K562 (cell line): ENCODE data around the gene ETV3. TPM values are rescaled to one million over a fixed set of nuclear protein-coding genes. Genes with fewer than 3 reads are reported as not detected.

Experiments
- ATAC-seq: fragments of 200-7000 bp; cut with Tn5 transposase; 3 replicates; pipeline ENCODE4 v1.9.1; 2020; ENCODE audit warnings: moderate library complexity
- BruUV-seq: library from RNA; stranded (reverse); fragments of 400-500 nt; replicated peaks from 2 replicates; lab custom pipeline; 2021; lab: Mats Ljungman, UMichigan
- CTCF ChIA-PET: fragments of 300-600 bp; formaldehyde crosslinking; extraction: SDS; loops from one replicate; lab custom pipeline; 2021; ENCODE audit warnings: low intra/inter-chr PET ratio; lab: Yijun Ruan, JAX
- POLR2A ChIA-PET: fragments of 300-600, 350-650 bp; sonication (Branson Sonifier 250); formaldehyde crosslinking; extraction: SDS; loops from one replicate; lab custom pipeline; 2021; ENCODE audit warnings: antibody characterized with exemption, inconsistent platforms; lab: Yijun Ruan, JAX
- DNase-seq, 4 experiments: peaks; one replicate each; pipeline versions ENCODE4 v3.0.0 to v3.0.0-alpha.2; 2011 to 2018; ENCODE audit warnings: low spot score in 3 of 4, mixed read lengths in 3 of 4; ENCODE audit errors: extremely low read depth in 1 of 4
- FAIRE-seq: peaks from 2 replicates; lab custom pipeline; 2011; peaks lifted over from hg19 to GRCh38; lab: Jason Lieb, UNC
- H2AFZ ChIP-seq: 2 replicates; pipeline ENCODE4 v1.6.0; 2011; ENCODE audit warnings: low read depth, low read length, control low read depth, inconsistent platforms
- H3K27ac ChIP-seq: fragments of 200-600 bp; 3 replicates; pipeline ENCODE4 v1.8.0; 2011; ENCODE audit warnings: low read depth, mild to moderate bottlenecking, control low read depth, inconsistent platforms, low read length, moderate library complexity, mixed read lengths; ENCODE audit errors: extremely low read depth
- H3K27me3 ChIP-seq, 2 experiments: fragments of 300-600 bp in 1 of 2; 2 replicates in 1 of 2; 3 replicates in 1 of 2; pipeline versions ENCODE4 v1.6.0 to v1.8.0; 2011; ENCODE audit warnings: inconsistent platforms in 2 of 2, low read length in 2 of 2, mild to moderate bottlenecking in 1 of 2, mixed read lengths in 1 of 2, moderate library complexity in 1 of 2; ENCODE audit not compliant: control insufficient read depth in 2 of 2, insufficient read depth in 2 of 2
- H3K36me3 ChIP-seq: fragments of 300-600 bp; 3 replicates; pipeline ENCODE4 v1.8.0; 2011; ENCODE audit warnings: mild to moderate bottlenecking, low read length, inconsistent platforms; ENCODE audit not compliant: control insufficient read depth, insufficient read depth
- H3K4me1 ChIP-seq, 2 experiments: fragments of 200-600 bp in 1 of 2; replicated peaks in 1 of 2; 2 replicates in 1 of 2; 3 replicates in 1 of 2; pipeline versions ENCODE4 v1.5.1 to v1.8.0; 2011; ENCODE audit warnings: inconsistent platforms in 2 of 2, low read length in 2 of 2, mild to moderate bottlenecking in 1 of 2, mixed read lengths in 1 of 2, moderate library complexity in 1 of 2; ENCODE audit not compliant: control insufficient read depth in 2 of 2, insufficient read depth in 2 of 2
- H3K4me2 ChIP-seq: 2 replicates; pipeline ENCODE4 v1.6.1; 2011; ENCODE audit warnings: low read length, control low read depth, inconsistent platforms, mixed read lengths; ENCODE audit not compliant: insufficient read depth
- H3K4me3 ChIP-seq: fragments of 200-600 bp; sonication (generic), shearing (Covaris generic); 2 replicates; pipeline ENCODE4 v1.5.1; 2016; ENCODE audit warnings: control low read depth, inconsistent platforms
- H3K79me2 ChIP-seq: fragments of 200-600 bp; 3 replicates; pipeline ENCODE4 v1.8.0; 2011; ENCODE audit warnings: low read length, inconsistent platforms; ENCODE audit not compliant: control insufficient read depth, insufficient read depth
- H3K9ac ChIP-seq, 2 experiments: 2 replicates each; pipeline versions ENCODE4 v1.6.0 to v1.6.1; 2011; ENCODE audit warnings: low read depth in 2 of 2, low read length in 2 of 2, control low read depth in 1 of 2, inconsistent platforms in 1 of 2, mild to moderate bottlenecking in 1 of 2, mixed read lengths in 1 of 2; ENCODE audit not compliant: insufficient read depth in 1 of 2
- H3K9me1 ChIP-seq: one replicate; pipeline ENCODE4 v1.6.0; 2011; ENCODE audit warnings: inconsistent platforms, mild to moderate bottlenecking, low read length, moderate library complexity; ENCODE audit not compliant: control insufficient read depth, insufficient read depth
- H3K9me3 ChIP-seq: replicated peaks from 2 replicates; pipeline ENCODE4 v1.5.1; 2011; ENCODE audit warnings: low read depth, low read length, inconsistent platforms; ENCODE audit not compliant: control insufficient read depth, insufficient read depth
- H4K20me1 ChIP-seq: replicated peaks from 2 replicates; pipeline ENCODE4 v1.6.1; 2011; ENCODE audit warnings: low read length, inconsistent platforms, mixed read lengths; ENCODE audit not compliant: control insufficient read depth, insufficient read depth
- CTCF ChIP-seq, 3 experiments: IDR thresholded peaks in 2 of 3; conservative IDR thresholded peaks in 1 of 3; 2 replicates each; pipeline ENCODE4 v1.5.1; 2011 to 2012; ENCODE audit warnings: low read length in 3 of 3, mild to moderate bottlenecking in 3 of 3, control low read depth in 2 of 3, improper control_type of control experiment in 1 of 3, inconsistent platforms in 1 of 3, low read depth in 1 of 3, mixed read lengths in 1 of 3, moderate library complexity in 1 of 3; ENCODE audit not compliant: insufficient read depth in 2 of 3
- KHSRP ChIP-seq: fragments of 450-650 bp; IDR thresholded peaks from 2 replicates; pipeline ENCODE4 v1.6.1; 2017
- PRPF4 ChIP-seq: fragments of 200-400 bp; formaldehyde crosslinking; IDR thresholded peaks from one replicate; pipeline ENCODE4 v1.6.1; 2017; ENCODE audit warnings: low read length, low read depth, mild to moderate bottlenecking; ENCODE audit not compliant: insufficient read depth, poor library complexity, severe bottlenecking
- STAG1 ChIP-seq: sonication (generic); formaldehyde crosslinking; IDR thresholded peaks from 2 replicates; pipeline ENCODE4 v1.5.0; 2020; ENCODE audit warnings: missing genetic modification reagents, borderline replicate concordance
- TAF7 ChIP-seq: fragments of 450-650 bp; IDR thresholded peaks from 2 replicates; pipeline ENCODE4 v1.6.1; 2016; ENCODE audit warnings: missing genetic modification characterization, missing compliant biosample characterization
- ZNF174 ChIP-seq: fragments of 250-450 bp; sonication (Bioruptor Pico); IDR thresholded peaks from 2 replicates; pipeline ENCODE4 v1.4.0; 2020; ENCODE audit warnings: mild to moderate bottlenecking
- WGBS: fragments of 100-300 bp; shearing (Covaris generic); methylation state at CpG from one replicate; pipeline ENCODE4 v1.1.6; 2016; ENCODE audit warnings: low coverage, mixed read lengths; ENCODE audit not compliant: insufficient coverage; ENCODE audit errors: missing lambda C conversion rate; 5-methylcytosine and 5-hydroxymethylcytosine counted together
- in situ Hi-C: fragments of 300-500 bp; cut with MboI; formaldehyde crosslinking; loops from 4 replicates; pipeline ENCODE4 v1.15.0; 2018; ENCODE audit warnings: inconsistent platforms, mixed read lengths
- intact Hi-C: fragments of 100-400 bp; cut with micrococcal nuclease; formaldehyde crosslinking; loops from 2 replicates; pipeline ENCODE4 v1.14.2; 2022
- polyA plus RNA-seq, 8 experiments: library from polyadenylated mRNA; depleted of rRNA in 4 of 8; stranded (reverse) in 5 of 8; unstranded in 3 of 8; fragments of >200 nt; fragmentation: Nextera tagmentation in 2 of 8; fragmentation: Illumina TruSeq in 1 of 8; extraction: Ambion mirVana in 2 of 8; extraction: Trizol in 1 of 8; gene quantifications; 2 replicates each; pipeline versions ENCODE4 v1.2.1 to v1.2.3, GENCODE V29; 2011 to 2014; ENCODE audit warnings: inconsistent platforms in 1 of 8, missing spikeins in 1 of 8
- total RNA-seq, 7 experiments: library from RNA; depleted of rRNA in 6 of 7; stranded (reverse); fragments of >200 nt in 6 of 7; fragmentation: Illumina TruSeq in 2 of 7; extraction: Trizol in 2 of 7; gene quantifications; 2 replicates each; pipeline versions ENCODE4 v1.2.1 to v1.2.3, GENCODE V29; 2011 to 2021; ENCODE audit warnings: low replicate concordance in 1 of 7
- TF ChIP-seq, protein P1 (sequence below), 2 experiments: fragments of 450-650 bp; IDR thresholded peaks; 2 replicates each; pipeline ENCODE4 v1.6.1; 2016
- TF ChIP-seq, protein P2 (sequence below): fragments of 450-650 bp; IDR thresholded peaks from 2 replicates; pipeline ENCODE4 v1.6.1; 2018; ENCODE audit warnings: mild to moderate bottlenecking, low read depth; ENCODE audit not compliant: partially characterized antibody
- TF ChIP-seq, protein P3 (sequence below): IDR thresholded peaks from 2 replicates; pipeline ENCODE4 v1.6.1; 2011; ENCODE audit warnings: borderline replicate concordance, low read depth, mild to moderate bottlenecking, moderate library complexity, low read length; ENCODE audit not compliant: insufficient read depth, poor library complexity, severe bottlenecking

ETV3 gene
- total and polyA plus RNA-seq, 9 of the 15 experiments (the other 6 are each of a cell fraction or from before 2014, with no cell fraction given) = 3.1 to 16.0 (median 9.0) TPM

DNA sequence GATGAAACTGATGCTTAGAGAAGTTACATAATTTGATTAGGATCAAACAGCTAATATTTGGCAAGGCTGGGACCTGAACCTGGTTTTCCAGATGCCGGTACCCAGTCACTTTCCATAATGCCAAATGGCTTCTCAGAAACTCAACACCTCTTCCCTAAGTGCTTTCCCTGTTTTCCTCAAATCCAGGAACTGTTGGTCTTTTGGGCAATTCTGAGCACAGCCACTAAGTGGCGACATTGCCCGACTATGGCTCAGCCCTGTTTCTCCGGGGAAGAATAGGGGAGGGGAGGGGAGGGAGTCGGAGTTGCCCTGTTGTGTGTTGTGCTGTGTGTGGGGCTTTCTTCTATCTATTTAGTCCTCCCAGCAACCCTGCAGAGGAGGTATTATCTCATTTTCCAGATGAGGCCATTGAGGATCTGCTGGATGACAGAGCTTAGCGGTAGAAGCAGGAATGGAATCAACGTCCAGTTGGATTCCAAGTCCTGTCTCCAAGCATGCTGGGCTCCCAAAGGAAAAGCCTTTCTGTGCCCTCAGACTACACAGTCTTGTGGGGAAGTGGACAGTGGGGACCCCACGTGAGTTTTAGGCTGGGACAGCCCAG lies 33.8 kb upstream of the ETV3 start (continued):
- TF ChIP-seq STAG1 = peak; percentile 83; the same call in 1 of the 2 replicates

- Histone ChIP-seq H3K79me2 (no peaks in the 10 kb centered on the region), H3K4me2 (no peak overlapping the region), H3K9ac (no peak overlapping the region), H3K4me3 (no peak overlapping the region), H3K36me3 (no peaks in the 10 kb centered on the region), H3K27me3 (peaks cover 34 to 46% of the 10 kb centered on the region in 2 experiments), H3K4me1 (no peaks in the 10 kb centered on the region), H3K27ac (no peak overlapping the region), H3K9me3 (no peaks in the 10 kb centered on the region), H3K9me1 (no peaks in the 10 kb centered on the region), H4K20me1 (no peaks in the 10 kb centered on the region), H2AFZ (no peak overlapping the region)
- CTCF ChIA-PET = interaction anchor here (0.6 to 1.6 kb wide), 7 partner anchors 319 to 778 kb away, joined by 3 to 7 read pairs (median 5); no protein-coding TSS in a partner anchor
- ATAC-seq = peak; percentile 62; the same call in 2 of the 3 replicates
- BruUV-seq = no TSS peak
- WGBS = 31% methylated on average over 22 of the region's 22 CpGs
- peak; percentile 35 to 71 (median 48) for DNase-seq
- peak; percentile 55 for FAIRE-seq
- in situ Hi-C loops = loop anchor here (10.0 to 25.0 kb wide), 2 partner anchors 766 to 954 kb away; a partner anchor contains a TSS
- POLR2A ChIA-PET = no interaction called here
- intact Hi-C loops = loop anchor here (5.0 kb wide), 1 partner anchor 326 kb away; no protein-coding TSS in a partner anchor
- TF ChIP-seq TAF7 (tag) = no peak
- no peak for TF ChIP-seq KHSRP
- no peak for TF ChIP-seq ZNF174 (CRISPR knock-in tag)
- TF ChIP-seq, protein P1, sequence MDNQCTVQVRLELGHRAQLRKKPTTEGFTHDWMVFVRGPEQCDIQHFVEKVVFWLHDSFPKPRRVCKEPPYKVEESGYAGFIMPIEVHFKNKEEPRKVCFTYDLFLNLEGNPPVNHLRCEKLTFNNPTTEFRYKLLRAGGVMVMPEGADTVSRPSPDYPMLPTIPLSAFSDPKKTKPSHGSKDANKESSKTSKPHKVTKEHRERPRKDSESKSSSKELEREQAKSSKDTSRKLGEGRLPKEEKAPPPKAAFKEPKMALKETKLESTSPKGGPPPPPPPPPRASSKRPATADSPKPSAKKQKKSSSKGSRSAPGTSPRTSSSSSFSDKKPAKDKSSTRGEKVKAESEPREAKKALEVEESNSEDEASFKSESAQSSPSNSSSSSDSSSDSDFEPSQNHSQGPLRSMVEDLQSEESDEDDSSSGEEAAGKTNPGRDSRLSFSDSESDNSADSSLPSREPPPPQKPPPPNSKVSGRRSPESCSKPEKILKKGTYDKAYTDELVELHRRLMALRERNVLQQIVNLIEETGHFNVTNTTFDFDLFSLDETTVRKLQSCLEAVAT (IDR thresholded peaks at IDR 0.05) = no peak
- no peak for TF ChIP-seq PRPF4
- TF ChIP-seq CTCF (IDR thresholded peaks at IDR 0.05 in 2 of 3, conservative IDR thresholded peaks at IDR 0.05 in 1 of 3; ENCODE audit: insufficient read depth in 2 of 3, low read depth in 1 of 3, low read length in 3 of 3) = peak; percentile 64 to 76 (median 74)
- TF ChIP-seq, protein P2, sequence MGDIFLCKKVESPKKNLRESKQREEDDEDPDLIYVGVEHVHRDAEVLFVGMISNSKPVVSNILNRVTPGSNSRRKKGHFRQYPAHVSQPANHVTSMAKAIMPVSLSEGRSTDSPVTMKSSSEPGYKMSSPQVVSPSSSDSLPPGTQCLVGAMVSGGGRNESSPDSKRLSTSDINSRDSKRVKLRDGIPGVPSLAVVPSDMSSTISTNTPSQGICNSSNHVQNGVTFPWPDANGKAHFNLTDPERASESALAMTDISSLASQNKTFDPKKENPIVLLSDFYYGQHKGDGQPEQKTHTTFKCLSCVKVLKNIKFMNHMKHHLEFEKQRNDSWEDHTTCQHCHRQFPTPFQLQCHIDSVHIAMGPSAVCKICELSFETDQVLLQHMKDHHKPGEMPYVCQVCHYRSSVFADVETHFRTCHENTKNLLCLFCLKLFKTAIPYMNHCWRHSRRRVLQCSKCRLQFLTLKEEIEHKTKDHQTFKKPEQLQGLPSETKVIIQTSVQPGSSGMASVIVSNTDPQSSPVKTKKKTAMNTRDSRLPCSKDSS = no peak
- TF ChIP-seq, protein P3, sequence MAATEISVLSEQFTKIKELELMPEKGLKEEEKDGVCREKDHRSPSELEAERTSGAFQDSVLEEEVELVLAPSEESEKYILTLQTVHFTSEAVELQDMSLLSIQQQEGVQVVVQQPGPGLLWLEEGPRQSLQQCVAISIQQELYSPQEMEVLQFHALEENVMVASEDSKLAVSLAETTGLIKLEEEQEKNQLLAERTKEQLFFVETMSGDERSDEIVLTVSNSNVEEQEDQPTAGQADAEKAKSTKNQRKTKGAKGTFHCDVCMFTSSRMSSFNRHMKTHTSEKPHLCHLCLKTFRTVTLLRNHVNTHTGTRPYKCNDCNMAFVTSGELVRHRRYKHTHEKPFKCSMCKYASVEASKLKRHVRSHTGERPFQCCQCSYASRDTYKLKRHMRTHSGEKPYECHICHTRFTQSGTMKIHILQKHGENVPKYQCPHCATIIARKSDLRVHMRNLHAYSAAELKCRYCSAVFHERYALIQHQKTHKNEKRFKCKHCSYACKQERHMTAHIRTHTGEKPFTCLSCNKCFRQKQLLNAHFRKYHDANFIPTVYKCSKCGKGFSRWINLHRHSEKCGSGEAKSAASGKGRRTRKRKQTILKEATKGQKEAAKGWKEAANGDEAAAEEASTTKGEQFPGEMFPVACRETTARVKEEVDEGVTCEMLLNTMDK = peak; percentile 85
Measured at GRCh38 chr1:157170677-157171515, 32.7 kb upstream of the ETV3 start.
